Endothelial cell of umbilical vein (primary cell): Measurements from ENCODE around the gene MRTO4. TPM values are rescaled to one million over a fixed set of nuclear protein-coding genes. Genes with fewer than 3 reads are reported as not detected.

ENCODE experiments used
- BruUV-seq: library from RNA; stranded (reverse); fragments of 400-500 nt; replicated peaks from 2 replicates; lab custom pipeline; 2021; lab: Mats Ljungman, UMichigan
- CTCF ChIA-PET: fragments of 300-600, 350-600 bp; sonication (Branson Sonifier 250); formaldehyde crosslinking; loops from one replicate; lab custom pipeline; 2021; ENCODE audit warnings: antibody characterized with exemption, inconsistent platforms; lab: Charles Lee
- POLR2A ChIA-PET: fragments of 300-600, 350-600 bp; sonication (Branson Sonifier 250); formaldehyde crosslinking; loops from one replicate; lab custom pipeline; 2021; ENCODE audit warnings: antibody characterized with exemption, inconsistent platforms; lab: Charles Lee
- DNase-seq: peaks from one replicate; pipeline ENCODE4 v3.0.0-alpha.2; 2011; ENCODE audit warnings: low read depth, low spot score
- FAIRE-seq: peaks from 2 replicates; lab custom pipeline; 2011; peaks lifted over from hg19 to GRCh38; lab: Jason Lieb, UNC
- H2AFZ ChIP-seq: 2 replicates; pipeline ENCODE4 v1.6.0; 2012; ENCODE audit warnings: low read depth, low read length, control low read depth, inconsistent platforms
- H3K27ac ChIP-seq: 2 replicates; pipeline ENCODE4 v1.5.1; 2011; ENCODE audit warnings: low read depth, mild to moderate bottlenecking, control low read depth, low read length, moderate library complexity; ENCODE audit not compliant: insufficient read depth
- H3K27me3 ChIP-seq, 2 experiments: 2 replicates each; pipeline versions ENCODE4 v1.6.0 to v1.6.1; 2011; ENCODE audit warnings: low read length in 2 of 2, mixed read lengths in 1 of 2; ENCODE audit not compliant: control insufficient read depth in 2 of 2, insufficient read depth in 2 of 2
- H3K36me3 ChIP-seq, 2 experiments: 2 replicates in 1 of 2; 3 replicates in 1 of 2; pipeline ENCODE4 v1.5.1; 2011; ENCODE audit warnings: low read length in 2 of 2, mild to moderate bottlenecking in 1 of 2, moderate library complexity in 1 of 2; ENCODE audit not compliant: control insufficient read depth in 2 of 2, insufficient read depth in 2 of 2; ENCODE audit errors: extremely low read depth in 1 of 2
- H3K4me1 ChIP-seq: 3 replicates; pipeline ENCODE4 v1.5.1; 2011; ENCODE audit warnings: mild to moderate bottlenecking, low read length; ENCODE audit not compliant: control insufficient read depth, insufficient read depth; ENCODE audit errors: extremely low read depth
- H3K4me2 ChIP-seq: 2 replicates; pipeline ENCODE4 v1.6.1; 2011; ENCODE audit warnings: low read length, control low read depth, mixed read lengths; ENCODE audit not compliant: insufficient read depth
- H3K4me3 ChIP-seq, 3 experiments: fragments of 200-600 bp in 1 of 3; sonication (generic), shearing (Covaris generic) in 1 of 3; replicated peaks in 1 of 3; 2 replicates each; pipeline ENCODE4 v1.5.1; 2011 to 2016; ENCODE audit warnings: control low read depth in 3 of 3, low read length in 3 of 3, mild to moderate bottlenecking in 2 of 3, inconsistent platforms in 1 of 3, low read depth in 1 of 3, moderate library complexity in 1 of 3; ENCODE audit not compliant: insufficient read depth in 1 of 3
- H3K79me2 ChIP-seq: 2 replicates; pipeline ENCODE4 v1.6.0; 2012; ENCODE audit warnings: low read length, inconsistent platforms; ENCODE audit not compliant: control insufficient read depth, insufficient read depth
- H3K9ac ChIP-seq: replicated peaks from 2 replicates; pipeline ENCODE3; 2011; ENCODE audit warnings: low read length, control low read depth; ENCODE audit not compliant: insufficient read depth; ENCODE audit errors: extremely low read depth
- H3K9me1 ChIP-seq: replicated peaks from 3 replicates; pipeline ENCODE4 v1.6.0; 2011; ENCODE audit warnings: mild to moderate bottlenecking, low read length; ENCODE audit not compliant: control insufficient read depth, insufficient read depth; ENCODE audit errors: extremely low read depth
- H3K9me3 ChIP-seq: replicated peaks from 2 replicates; pipeline ENCODE4 v1.5.1; 2012; ENCODE audit warnings: low read length, inconsistent platforms; ENCODE audit not compliant: control insufficient read depth, insufficient read depth
- H4K20me1 ChIP-seq: replicated peaks from 2 replicates; pipeline ENCODE3; 2011; ENCODE audit warnings: mild to moderate bottlenecking, low read length; ENCODE audit not compliant: control insufficient read depth, insufficient read depth; ENCODE audit errors: extremely low read depth
- CTCF ChIP-seq, 2 donors: IDR thresholded peaks; 1 replicate in 1 of 2; 2 replicates in 1 of 2; pipeline ENCODE4 v1.5.1; 2011; ENCODE audit warnings: low read length in 2 of 2, mild to moderate bottlenecking in 2 of 2, moderate library complexity in 2 of 2, control low read depth in 1 of 2, inconsistent platforms in 1 of 2, low read depth in 1 of 2; ENCODE audit not compliant: insufficient read depth in 1 of 2; ENCODE audit errors: extremely low read depth in 1 of 2
- EZH2 ChIP-seq: IDR thresholded peaks from 2 replicates; pipeline ENCODE4 v1.6.1; 2012; ENCODE audit warnings: borderline replicate concordance, low read depth, mild to moderate bottlenecking, moderate library complexity, low read length, inconsistent platforms; ENCODE audit not compliant: severe bottlenecking
- FOS ChIP-seq: IDR thresholded peaks from 2 replicates; pipeline ENCODE4 v1.6.1; 2011; ENCODE audit warnings: mild to moderate bottlenecking, low read length, moderate library complexity, borderline replicate concordance; ENCODE audit not compliant: insufficient read depth
- GATA2 ChIP-seq: IDR thresholded peaks from 2 replicates; pipeline ENCODE4 v1.7.0; 2011; ENCODE audit warnings: low read depth, mild to moderate bottlenecking, moderate library complexity, mixed read lengths, low read length; ENCODE audit not compliant: insufficient read length, insufficient read depth
- JUN ChIP-seq: IDR thresholded peaks from 2 replicates; pipeline ENCODE4 v1.6.1; 2011; ENCODE audit warnings: borderline replicate concordance, low read depth; ENCODE audit not compliant: insufficient read length, insufficient read depth
- MYC ChIP-seq: IDR thresholded peaks from one replicate; pipeline ENCODE4 v1.6.1; 2011; ENCODE audit warnings: mild to moderate bottlenecking, low read depth, low read length
- POLR2AphosphoS5 ChIP-seq: IDR thresholded peaks from 2 replicates; pipeline ENCODE4 v1.6.1; 2012; ENCODE audit warnings: low read depth, mild to moderate bottlenecking, control low read depth, low read length, moderate library complexity; ENCODE audit not compliant: insufficient read depth
- dilution Hi-C: fragments of 300-500 bp; cut with MboI; formaldehyde crosslinking; loops from one replicate; pipeline ENCODE4 v1.15.0; 2019; ENCODE audit warnings: low sequenced_read_pairs; ENCODE audit not compliant: extremely low pct_ligation_motif_present
- intact Hi-C: fragments of 100-400 bp; cut with micrococcal nuclease; formaldehyde crosslinking; loops from one replicate; pipeline ENCODE4 v1.10.0; 2022
- polyA plus RNA-seq, 4 experiments: library from polyadenylated mRNA; depleted of rRNA in 3 of 4; stranded (reverse) in 3 of 4; unstranded in 1 of 4; fragments of >200 nt; gene quantifications; 2 replicates each; pipeline versions ENCODE4 v1.2.1 to v1.2.3, GENCODE V29; 2011 to 2012; ENCODE audit warnings: missing spikeins in 1 of 4
- total RNA-seq: library from RNA; stranded (reverse); gene quantifications from 2 replicates; pipeline ENCODE4 v1.2.3, GENCODE V29; 2021

The MRTO4 gene
- total and polyA plus RNA-seq, 2 donors (not counting 3 experiments of a cell fraction or from before 2014, with no cell fraction given), result 33.6 to 49.4 TPM

GRCh38 chr1:19220991-19221390 is 30.6 kb upstream of the MRTO4 start:
- no peak overlapping the region for H3K9ac ChIP-seq
- no peak overlapping the region for H3K4me3 ChIP-seq
- H3K79me2 ChIP-seq, result no peaks in the 10 kb centered on the region
- no peak for DNase-seq
- H3K9me1 ChIP-seq, result no peaks in the 10 kb centered on the region
- no peak overlapping the region for H3K27ac ChIP-seq
- dilution Hi-C loops (no loop called here), intact Hi-C loops (no loop called here)
- FAIRE-seq, result no peak
- no TSS peak for BruUV-seq
- no peaks in the 10 kb centered on the region for H4K20me1 ChIP-seq
- CTCF ChIA-PET, result no interaction called here
- H3K4me1 ChIP-seq, result no peaks in the 10 kb centered on the region
- H3K4me2 ChIP-seq, result no peak overlapping the region
- H3K27me3 ChIP-seq, result no peaks in the 10 kb centered on the region
- POLR2A ChIA-PET, result no interaction called here
- peaks cover 26 to 43% of the 10 kb centered on the region in 2 experiments for H3K36me3 ChIP-seq
- H2AFZ ChIP-seq, result no peak overlapping the region
- TF ChIP-seq JUN (no peak), GATA2 (no peak), CTCF (IDR thresholded peaks at IDR 0.05; ENCODE audit: extremely low read depth in 1 of 2, insufficient read depth in 1 of 2, low read depth in 1 of 2, low read length in 2 of 2) (no peak), EZH2 (no peak), MYC (no peak), POLR2AphosphoS5 (no peak), FOS (no peak)
- no peaks in the 10 kb centered on the region for H3K9me3 ChIP-seq
